ENCODE data around the gene PRDM16. TPM values are rescaled to one million over a fixed set of nuclear protein-coding genes. Genes with fewer than 3 reads are reported as not detected.

PRDM16 gene
- total and polyA plus RNA-seq, 2 experiments from 2014 or later, result 0.14 to 0.16 TPM

DNA sequence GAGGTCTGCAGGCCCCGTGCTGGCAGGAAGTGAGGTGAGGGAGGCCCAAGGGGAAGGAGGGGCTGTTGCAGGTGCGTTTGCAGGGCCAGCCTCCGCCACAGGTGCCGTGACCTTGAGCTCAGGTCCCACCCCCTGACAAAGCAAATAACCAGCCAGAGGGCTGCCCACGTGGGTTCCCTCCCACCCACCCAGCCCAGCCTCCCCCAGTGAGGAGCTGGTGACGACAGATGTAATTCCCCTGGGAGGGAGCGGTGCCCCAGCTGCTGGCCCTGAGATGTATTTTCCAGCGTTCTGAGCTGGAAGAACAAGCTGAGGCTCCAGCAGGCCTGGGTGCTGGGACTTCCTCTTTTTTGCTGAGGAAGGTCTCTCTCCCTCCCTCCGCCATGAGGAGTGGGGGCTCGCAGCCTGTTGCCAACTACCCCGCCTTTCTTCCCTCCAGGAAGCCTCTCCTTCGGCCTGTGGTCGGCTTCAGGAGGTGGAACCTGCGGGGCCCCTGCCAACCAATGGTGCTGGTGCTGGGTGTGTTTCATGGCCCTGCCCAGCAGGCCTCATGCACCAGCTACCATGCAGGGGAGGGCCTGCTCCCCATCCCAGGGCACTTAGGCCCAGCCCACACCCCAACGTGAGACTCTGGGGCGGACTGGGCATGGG is 153.2 kb downstream of the PRDM16 start:
- ATAC-seq, result peak; percentile 40
- no peak for DNase-seq (ENCODE audit: low spot score)
- no peak overlapping the region for H3K27ac ChIP-seq (ENCODE audit: low read depth)

More for the DNA sequence above, 153.2 kb downstream of the PRDM16 start:
- H3F3A ChIP-seq (replicated peaks; ENCODE audit: low read depth), result no peaks in the 10 kb centered on the region
- H3K27me3 ChIP-seq (ENCODE audit: insufficient read depth), result no peaks in the 10 kb centered on the region
- Mint-ChIP-seq H3K27me3 (ENCODE audit: insufficient read depth, low read depth, poor library complexity) (peaks cover 18% of the 10 kb centered on the region), H3K9me3 (no peaks in the 10 kb centered on the region; the same call in 2 of the 3 replicates), H3K4me3 (no peak overlapping the region), H3K36me3 (ENCODE audit: low read depth) (no peaks in the 10 kb centered on the region), H3K4me1 (peaks cover 16% of the 10 kb centered on the region), H3K27ac (no peak overlapping the region)
- H3K4me2 ChIP-seq, result no peak overlapping the region
- H3K79me2 ChIP-seq (replicated peaks; ENCODE audit: insufficient read depth), result no peaks in the 10 kb centered on the region
- TF ChIP-seq NANOG (IDR thresholded peaks at IDR 0.05; ENCODE audit: borderline replicate concordance), result no peak
- TF ChIP-seq EZH2 (IDR thresholded peaks at IDR 0.05; ENCODE audit: low read depth, unreplicated experiment), result no peak
- TF ChIP-seq REST (IDR thresholded peaks at IDR 0.05; ENCODE audit: unreplicated experiment), result no peak
- TF ChIP-seq STAT1 (IDR thresholded peaks at IDR 0.05; ENCODE audit: unreplicated experiment), result no peak
- no peak for TF ChIP-seq ZNF462 (CRISPR knock-in tag; IDR thresholded peaks at IDR 0.05)
- TF ChIP-seq, protein P1, sequence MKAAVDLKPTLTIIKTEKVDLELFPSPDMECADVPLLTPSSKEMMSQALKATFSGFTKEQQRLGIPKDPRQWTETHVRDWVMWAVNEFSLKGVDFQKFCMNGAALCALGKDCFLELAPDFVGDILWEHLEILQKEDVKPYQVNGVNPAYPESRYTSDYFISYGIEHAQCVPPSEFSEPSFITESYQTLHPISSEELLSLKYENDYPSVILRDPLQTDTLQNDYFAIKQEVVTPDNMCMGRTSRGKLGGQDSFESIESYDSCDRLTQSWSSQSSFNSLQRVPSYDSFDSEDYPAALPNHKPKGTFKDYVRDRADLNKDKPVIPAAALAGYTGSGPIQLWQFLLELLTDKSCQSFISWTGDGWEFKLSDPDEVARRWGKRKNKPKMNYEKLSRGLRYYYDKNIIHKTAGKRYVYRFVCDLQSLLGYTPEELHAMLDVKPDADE (IDR thresholded peaks at IDR 0.05), result no peak
- TF ChIP-seq JUNB (IDR thresholded peaks at IDR 0.05; ENCODE audit: unreplicated experiment), result no peak
- no peak for TF ChIP-seq CREB1 (CRISPR knock-in tag; IDR thresholded peaks at IDR 0.05; ENCODE audit: low read depth)
- TF ChIP-seq CTCF (conservative IDR thresholded peaks at IDR 0.05; ENCODE audit: low read depth in 2 of 2), result no peak
- no peak for TF ChIP-seq ZNF331 (CRISPR knock-in tag; IDR thresholded peaks at IDR 0.05; ENCODE audit: low read depth)
- TF ChIP-seq ZNF114 (CRISPR knock-in tag; IDR thresholded peaks at IDR 0.05), result no peak
- no peak for TF ChIP-seq POLR2AphosphoS5 (IDR thresholded peaks at IDR 0.05; ENCODE audit: low read depth)
- no peak for TF ChIP-seq EZH2phosphoT487 (IDR thresholded peaks at IDR 0.05; ENCODE audit: unreplicated experiment)
- H2AFZ ChIP-seq, result no peak overlapping the region
- no peaks in the 10 kb centered on the region for H3K36me3 ChIP-seq (ENCODE audit: insufficient read depth)
- H3K4me1 ChIP-seq (ENCODE audit: insufficient read depth), result no peaks in the 10 kb centered on the region
- no peaks in the 10 kb centered on the region for H3K9me2 ChIP-seq (ENCODE audit: insufficient read depth)
- H3K4me3 ChIP-seq, result no peak overlapping the region
- H4K20me1 ChIP-seq (replicated peaks; ENCODE audit: insufficient read depth), result no peaks in the 10 kb centered on the region

Measured in GM23338 (cell line).